ENCODE measurements around the gene NAXE.

The NAXE gene

DNA sequence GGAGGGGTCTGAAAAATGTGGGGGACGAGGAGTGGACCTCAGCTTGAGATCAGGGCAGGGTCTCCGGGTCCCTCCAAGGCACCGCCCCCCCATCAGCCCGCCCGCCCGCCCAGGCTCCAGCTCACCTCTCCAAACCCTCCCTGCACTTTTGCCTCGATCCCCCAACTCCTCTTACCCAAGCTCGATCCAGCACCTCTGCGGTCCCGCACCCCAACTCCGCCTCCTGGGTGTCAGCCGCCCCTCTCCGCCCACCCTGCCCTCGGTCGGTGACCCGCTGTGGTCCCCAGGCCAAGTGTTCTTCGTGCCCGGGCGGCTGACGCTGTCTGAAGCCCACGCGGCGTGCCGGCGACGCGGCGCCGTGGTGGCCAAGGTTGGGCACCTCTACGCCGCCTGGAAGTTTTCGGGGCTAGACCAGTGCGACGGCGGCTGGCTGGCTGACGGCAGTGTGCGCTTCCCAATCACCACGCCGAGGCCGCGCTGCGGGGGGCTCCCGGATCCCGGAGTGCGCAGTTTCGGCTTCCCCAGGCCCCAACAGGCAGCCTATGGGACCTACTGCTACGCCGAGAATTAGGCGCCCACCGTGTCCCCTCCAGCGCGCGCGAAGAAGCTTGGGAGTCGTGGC, 33.3 kb downstream of the NAXE start:
- H3K9ac ChIP-seq (ENCODE audit: low read length), result no peak overlapping the region
- H3K4me1 ChIP-seq (ENCODE audit: low read length), result peaks cover 14% of the 10 kb centered on the region
- peaks cover 76% of the 10 kb centered on the region for H3K27me3 ChIP-seq (replicated peaks; ENCODE audit: insufficient read depth, low read length)
- H3F3A ChIP-seq (ENCODE audit: insufficient read depth, low read length), result peaks cover 5% of the 10 kb centered on the region; the same call in 1 of the 2 replicates
- H3K79me2 ChIP-seq (ENCODE audit: low read length), result no peaks in the 10 kb centered on the region
- TF ChIP-seq CTCF (IDR thresholded peaks at IDR 0.05; ENCODE audit: low read length) (no peak), EZH2phosphoT487 (IDR thresholded peaks at IDR 0.05; ENCODE audit: low read length) (peak; percentile 84; the same call in 1 of the 2 replicates)
- H3K4me3 ChIP-seq (ENCODE audit: low read length), result peak overlapping the region; percentile 47
- 0 out of 2 replicates have a peak, but pooled peaks cover 2% of the 10 kb centered on the region for H4K20me1 ChIP-seq (ENCODE audit: insufficient read depth, low read length)
- H2AFZ ChIP-seq (ENCODE audit: low read length), result no peak overlapping the region
- H3K9me2 ChIP-seq (replicated peaks; ENCODE audit: insufficient read depth, low read length), result no peaks in the 10 kb centered on the region
- no peaks in the 10 kb centered on the region for H3K36me3 ChIP-seq (replicated peaks; ENCODE audit: insufficient read depth, low read length)
- peak overlapping the region; percentile 60; the same call in 1 of the 2 replicates for H3K4me2 ChIP-seq (ENCODE audit: low read depth, low read length)
- DNase-seq, result no peak
- H3K9me3 ChIP-seq (replicated peaks; ENCODE audit: insufficient read depth, low read length), result no peaks in the 10 kb centered on the region
- no peak overlapping the region for H3K27ac ChIP-seq (ENCODE audit: low read length)

DNA sequence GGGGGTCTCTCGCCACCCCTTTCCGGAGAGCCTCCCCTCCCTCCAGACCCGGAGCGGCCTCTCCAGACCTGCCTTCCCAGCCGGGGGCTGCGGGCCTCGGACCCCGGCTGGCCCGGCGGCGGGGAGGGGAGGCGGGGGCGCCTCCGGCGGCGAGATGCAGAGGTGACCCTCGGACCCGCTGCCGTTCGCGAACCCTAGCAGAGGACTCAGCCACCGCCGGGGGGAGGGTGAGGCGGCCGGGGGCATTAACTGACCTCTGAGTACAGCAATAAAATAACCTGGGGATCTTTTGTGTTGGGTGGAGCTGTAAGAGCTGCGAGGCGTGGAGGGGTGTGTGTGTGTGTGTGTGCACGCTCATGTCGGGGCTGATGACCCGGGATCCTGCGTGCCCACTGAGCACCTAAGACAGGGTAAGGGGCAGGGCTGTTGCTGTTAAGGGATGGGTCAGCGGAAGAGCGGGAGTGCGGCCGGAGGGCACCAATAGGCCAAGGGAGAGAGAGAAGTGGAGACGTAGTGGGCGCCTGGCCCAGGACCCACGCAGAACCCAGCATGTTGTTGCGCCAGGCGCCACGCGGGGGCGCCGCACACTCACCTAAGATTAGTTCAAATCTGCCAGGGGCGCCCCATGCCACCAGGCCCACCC, 34.0 kb downstream of the NAXE start:
- H3K79me2 ChIP-seq (ENCODE audit: low read length), result no peaks in the 10 kb centered on the region
- H3K4me3 ChIP-seq (ENCODE audit: low read length), result 0 out of 2 replicates have a peak overlapping the region, but pooled peaks have one; percentile 21
- peak overlapping the region; percentile 60 for H3K4me2 ChIP-seq (ENCODE audit: low read depth, low read length)
- no peak overlapping the region for H3K27ac ChIP-seq (ENCODE audit: low read length)
- DNase-seq, result peak; percentile 66
- peaks cover 72% of the 10 kb centered on the region for H3K27me3 ChIP-seq (replicated peaks; ENCODE audit: insufficient read depth, low read length)
- H3K9me2 ChIP-seq (replicated peaks; ENCODE audit: insufficient read depth, low read length), result no peaks in the 10 kb centered on the region
- H4K20me1 ChIP-seq (ENCODE audit: insufficient read depth, low read length), result 0 out of 2 replicates have a peak, but pooled peaks cover 2% of the 10 kb centered on the region
- no peak overlapping the region for H3K9ac ChIP-seq (ENCODE audit: low read length)
- no peaks in the 10 kb centered on the region for H3K36me3 ChIP-seq (replicated peaks; ENCODE audit: insufficient read depth, low read length)
- H3F3A ChIP-seq (ENCODE audit: insufficient read depth, low read length), result peaks cover 5% of the 10 kb centered on the region; the same call in 1 of the 2 replicates
- peaks cover 14% of the 10 kb centered on the region for H3K4me1 ChIP-seq (ENCODE audit: low read length)
- 0 out of 2 replicates have a peak overlapping the region, but pooled peaks have one; percentile 18 for H2AFZ ChIP-seq (ENCODE audit: low read length)
- TF ChIP-seq EZH2phosphoT487 (IDR thresholded peaks at IDR 0.05; ENCODE audit: low read length) (no peak; the same call in 1 of the 2 replicates), CTCF (IDR thresholded peaks at IDR 0.05; ENCODE audit: low read length) (peak; percentile 94), EZH2 (optimal IDR thresholded peaks at IDR 0.05; ENCODE audit: low read depth, low read length) (peak; percentile 99)
- no peaks in the 10 kb centered on the region for H3K9me3 ChIP-seq (replicated peaks; ENCODE audit: insufficient read depth, low read length)

DNA sequence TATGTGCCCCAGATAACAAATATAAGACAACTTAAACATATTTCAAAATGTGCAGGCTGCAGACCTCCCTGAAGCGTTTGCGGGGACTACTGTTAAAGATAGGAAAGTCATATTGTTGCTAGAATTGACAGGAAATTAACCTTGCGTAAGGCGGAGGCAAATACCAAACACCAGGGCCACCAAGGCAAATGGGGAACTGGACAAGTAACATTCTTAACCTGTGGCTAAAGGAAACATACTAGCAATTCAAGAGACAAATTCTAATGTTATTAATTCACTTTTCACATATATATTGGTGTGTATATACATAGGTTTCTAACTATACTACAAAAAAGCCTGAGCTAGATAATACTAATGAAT, 34.5 kb downstream of the NAXE start:
- Histone ChIP-seq H3K4me1 (ENCODE audit: low read length) (peaks cover 14% of the 10 kb centered on the region), H3K27me3 (replicated peaks; ENCODE audit: insufficient read depth, low read length) (peaks cover 71% of the 10 kb centered on the region)
- DNase-seq, result no peak

More for the DNA sequence above, 34.5 kb downstream of the NAXE start:
- no peak for TF ChIP-seq EZH2 (optimal IDR thresholded peaks at IDR 0.05; ENCODE audit: low read depth, low read length)
- no peak for TF ChIP-seq EZH2phosphoT487 (IDR thresholded peaks at IDR 0.05; ENCODE audit: low read length)
- TF ChIP-seq CTCF (IDR thresholded peaks at IDR 0.05; ENCODE audit: low read length), result no peak
- Histone ChIP-seq H3K36me3 (replicated peaks; ENCODE audit: insufficient read depth, low read length) (no peaks in the 10 kb centered on the region), H3K79me2 (ENCODE audit: low read length) (no peaks in the 10 kb centered on the region), H3K4me2 (ENCODE audit: low read depth, low read length) (peak overlapping the region; percentile 60; the same call in 1 of the 2 replicates), H3K9me3 (replicated peaks; ENCODE audit: insufficient read depth, low read length) (no peaks in the 10 kb centered on the region), H4K20me1 (ENCODE audit: insufficient read depth, low read length) (0 out of 2 replicates have a peak, but pooled peaks cover 2% of the 10 kb centered on the region), H2AFZ (ENCODE audit: low read length) (no peak overlapping the region), H3F3A (ENCODE audit: insufficient read depth, low read length) (peaks cover 5% of the 10 kb centered on the region; the same call in 1 of the 2 replicates), H3K9me2 (replicated peaks; ENCODE audit: insufficient read depth, low read length) (no peaks in the 10 kb centered on the region), H3K4me3 (ENCODE audit: low read length) (no peak overlapping the region), H3K27ac (ENCODE audit: low read length) (no peak overlapping the region), H3K9ac (ENCODE audit: low read length) (no peak overlapping the region)

All from MM.1S (cell line).